AML-193 (cell line): Measurements from ENCODE around the gene CHPF.

Experiments
- DNase-seq, 2 experiments: peaks; one replicate each; lab custom pipeline; 2025; lab: John Stamatoyannopoulos, UW

CHPF gene

DNA sequence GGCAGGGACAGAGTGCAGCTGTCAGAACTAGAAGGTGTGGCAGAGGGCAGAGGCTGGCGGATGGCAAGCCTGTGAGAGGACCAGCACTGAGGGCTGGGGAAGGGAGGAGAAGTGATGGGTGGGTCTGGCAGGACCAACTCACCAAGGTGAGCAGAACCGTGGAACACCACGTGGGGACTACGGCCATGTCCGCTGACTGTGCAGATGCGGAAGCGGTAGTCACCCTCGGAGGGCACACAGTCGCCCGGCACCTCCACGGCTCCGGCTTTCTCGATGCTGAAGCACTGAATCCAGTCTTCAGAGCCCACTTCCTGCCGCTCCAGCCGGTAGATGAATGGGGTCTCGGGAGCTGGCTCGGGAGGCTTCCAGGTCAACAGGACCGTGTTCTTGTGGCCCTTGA is 23.5 kb upstream of the CHPF start:
- DNase-seq, result no peak

DNA sequence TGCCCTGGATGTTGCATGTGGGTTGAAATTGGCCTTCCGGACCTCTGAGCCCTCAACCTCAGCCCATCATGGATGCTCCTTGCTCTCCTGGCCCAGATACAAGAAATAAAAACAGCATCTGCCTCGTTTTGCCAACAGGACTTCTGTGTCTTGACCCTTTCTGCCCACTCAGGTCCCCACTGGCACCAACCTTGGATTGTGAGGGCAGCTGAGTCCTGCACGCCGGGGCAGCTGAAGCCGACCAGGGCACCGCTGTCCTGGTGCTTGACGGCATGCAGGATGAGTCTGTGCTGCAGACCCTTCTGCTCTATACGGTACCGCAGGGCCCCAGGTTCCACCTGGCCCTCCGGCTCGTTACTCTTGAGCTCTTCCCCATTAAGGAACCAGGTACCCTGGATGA is 23.0 kb upstream of the CHPF start:
- DNase-seq, result no peak

DNA sequence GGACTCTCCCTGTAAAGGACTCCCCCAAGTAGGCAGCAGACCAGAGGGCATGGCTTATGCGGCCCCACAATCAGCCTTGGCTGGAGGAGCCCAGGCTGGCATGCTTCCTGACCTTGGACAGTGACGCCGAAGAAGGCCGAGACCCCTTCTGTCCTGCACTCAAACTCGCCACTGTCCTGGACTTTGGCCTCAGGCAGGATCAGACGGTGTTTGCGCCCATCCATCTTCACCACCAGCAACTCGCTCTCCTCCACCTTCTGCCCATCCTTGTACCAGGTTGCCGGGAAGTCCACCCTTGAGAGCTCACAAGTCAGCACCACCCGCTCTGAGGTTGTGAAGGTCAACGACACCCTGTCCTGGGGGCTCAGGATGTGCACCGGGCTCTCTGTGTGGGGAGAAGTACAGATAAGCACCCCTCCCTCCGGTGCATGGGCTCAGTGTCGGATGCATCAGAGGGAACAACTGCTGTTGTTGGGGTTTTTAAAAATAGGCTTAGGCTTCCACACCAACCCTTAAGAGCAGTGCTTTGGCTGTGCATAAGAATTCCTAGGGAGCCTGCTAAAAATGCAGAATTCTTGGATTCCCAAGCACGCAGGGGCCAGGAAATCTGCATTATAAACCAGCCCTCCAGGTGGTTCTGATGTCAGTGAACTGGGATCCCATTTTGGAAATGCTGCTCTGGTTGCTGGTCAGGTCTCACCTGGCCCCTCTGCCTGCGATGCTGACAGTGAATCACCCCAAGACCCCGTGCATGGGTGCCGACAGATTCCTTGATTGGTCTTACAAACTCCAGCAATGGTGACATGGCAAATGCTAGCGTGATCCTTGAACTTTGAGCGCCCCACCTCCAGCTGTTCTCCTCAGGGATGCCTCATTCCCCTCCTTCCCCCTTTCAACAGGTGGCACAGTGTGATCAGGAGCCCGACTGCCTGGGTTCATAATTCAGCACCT is 21.8 kb upstream of the CHPF start:
- DNase-seq, result no peak

DNA sequence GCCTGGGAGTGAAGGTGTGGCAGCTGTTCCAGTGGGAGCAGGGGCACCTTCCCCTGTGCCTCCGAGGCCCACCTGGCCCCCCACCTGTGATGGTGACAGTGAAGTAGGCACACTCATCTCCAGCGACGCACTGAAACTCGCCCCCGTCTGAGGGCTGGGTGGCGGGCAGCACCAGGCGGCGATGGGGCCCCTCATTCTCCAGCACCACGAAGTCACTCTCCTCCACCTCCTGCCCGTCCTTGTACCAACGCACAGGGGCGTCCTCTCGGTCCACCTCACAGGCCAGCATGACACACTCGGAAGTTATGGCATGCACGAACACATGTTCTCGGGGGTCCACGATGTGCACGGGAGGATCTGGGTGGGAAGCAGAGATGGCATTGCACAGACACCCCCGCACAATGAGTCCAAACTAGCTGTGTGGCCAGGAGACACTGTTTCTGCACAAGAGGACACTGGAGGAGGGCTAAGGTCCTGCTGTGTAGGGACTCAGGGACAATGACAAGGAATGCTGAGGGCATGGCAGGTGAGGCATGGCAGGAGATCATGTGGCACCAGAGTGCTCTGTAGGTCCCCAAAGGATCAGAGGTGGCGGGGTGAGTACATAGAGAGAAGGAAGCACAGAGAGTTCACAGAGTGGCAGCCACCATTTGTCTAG is 19.8 kb upstream of the CHPF start:
- no peak for DNase-seq

DNA sequence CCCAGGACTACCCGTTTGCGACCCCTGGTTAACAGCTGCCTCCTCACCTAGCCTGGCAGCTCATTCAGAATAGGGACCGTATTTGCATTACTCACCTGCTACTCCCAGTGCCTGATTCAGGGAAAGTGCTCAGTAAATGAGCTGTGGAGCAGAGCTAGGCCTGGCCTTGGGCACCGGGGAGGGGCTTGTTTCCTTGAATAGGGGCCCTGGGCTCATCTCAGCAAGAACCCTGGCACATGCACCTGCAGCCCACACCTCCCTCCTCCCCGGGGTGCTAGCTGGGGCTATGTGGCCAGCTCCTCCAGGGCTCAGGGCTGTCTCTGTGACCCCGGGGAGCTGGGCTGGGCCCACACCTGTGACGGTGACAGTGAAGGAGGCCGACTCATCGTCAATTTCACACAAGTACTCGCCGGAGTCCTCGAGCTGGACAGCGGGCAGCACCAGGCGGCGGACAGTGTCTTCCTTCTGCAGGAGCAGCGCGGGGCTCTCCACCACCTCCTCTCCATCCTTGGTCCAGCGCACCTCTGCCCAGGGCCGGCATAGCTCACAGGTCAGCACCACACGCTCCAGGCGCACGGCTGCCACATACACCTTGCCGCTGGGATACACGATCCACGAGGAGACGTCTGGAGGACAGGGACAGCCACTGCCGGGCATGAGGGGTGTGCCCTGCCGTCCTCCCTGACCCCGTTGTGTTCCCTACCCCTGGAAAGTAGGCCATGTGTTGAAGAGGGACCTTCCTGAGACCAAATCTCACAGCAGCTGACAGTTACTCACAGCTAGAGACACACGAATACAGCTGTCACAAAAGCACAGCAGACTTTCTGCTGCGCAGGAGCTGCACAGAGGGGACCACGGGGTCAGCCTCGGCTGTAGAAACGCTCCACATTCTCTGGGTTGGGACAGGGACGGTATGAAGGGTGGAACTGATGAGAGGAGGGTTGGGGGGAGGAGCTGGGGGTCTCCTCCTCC is 18.7 kb upstream of the CHPF start:
- DNase-seq, result no peak

DNA sequence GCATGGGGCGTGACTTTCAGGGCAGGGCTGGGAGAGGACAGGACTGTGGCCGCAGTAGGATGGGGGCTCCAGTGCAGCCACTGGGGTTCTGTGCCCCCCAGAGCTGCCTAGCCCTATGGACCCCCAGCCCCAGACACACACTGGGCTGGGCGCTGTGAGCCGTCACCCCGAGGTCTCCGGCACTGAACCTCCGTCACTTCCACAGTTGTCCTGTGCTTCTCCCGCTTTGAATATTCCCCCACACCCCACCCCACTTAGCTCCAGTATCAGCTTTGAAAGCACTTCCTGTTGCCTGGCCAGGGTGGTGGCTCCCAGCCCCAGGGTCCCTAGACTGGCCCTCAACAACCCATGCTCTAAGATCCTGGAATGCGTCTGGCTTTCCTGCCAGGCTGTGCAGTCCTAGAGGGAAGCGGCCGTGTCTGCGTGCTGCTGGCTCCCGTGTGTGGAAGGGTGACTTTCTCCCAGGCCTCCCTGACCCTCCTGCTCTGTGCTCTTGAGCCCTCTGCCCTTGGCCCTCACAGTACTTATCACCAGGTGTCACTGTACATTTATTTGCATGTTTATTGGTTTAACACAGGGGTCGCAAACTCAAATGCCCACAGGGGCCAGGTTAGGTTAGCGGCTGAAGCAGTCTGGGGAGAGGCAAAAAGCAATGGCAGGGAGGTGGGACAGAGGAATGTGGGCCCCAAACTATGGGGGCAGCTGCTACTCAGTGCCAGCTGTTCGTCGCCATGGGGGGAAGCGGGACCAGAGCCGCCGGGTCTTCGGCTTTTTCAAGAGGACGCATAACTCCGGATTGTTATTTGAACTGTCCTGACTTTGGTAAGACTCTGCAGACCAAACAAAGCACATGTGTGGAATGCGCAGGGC is 17.8 kb upstream of the CHPF start:
- DNase-seq, result no peak

DNA sequence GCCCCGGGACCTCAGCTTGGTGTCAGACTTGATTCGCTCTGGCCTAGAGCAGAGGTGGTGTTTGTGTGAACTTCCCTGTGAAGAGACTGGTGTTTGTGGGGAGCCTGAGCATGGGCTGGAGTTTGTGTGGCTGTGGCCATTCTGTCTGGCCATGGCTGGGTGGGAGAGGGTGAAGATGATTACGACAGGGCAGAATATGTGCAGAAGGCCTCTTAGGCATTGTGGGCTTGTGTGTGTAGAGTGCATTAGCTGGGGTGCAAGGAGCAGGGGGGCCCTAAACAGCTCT is 17.2 kb upstream of the CHPF start:
- DNase-seq, result no peak

DNA sequence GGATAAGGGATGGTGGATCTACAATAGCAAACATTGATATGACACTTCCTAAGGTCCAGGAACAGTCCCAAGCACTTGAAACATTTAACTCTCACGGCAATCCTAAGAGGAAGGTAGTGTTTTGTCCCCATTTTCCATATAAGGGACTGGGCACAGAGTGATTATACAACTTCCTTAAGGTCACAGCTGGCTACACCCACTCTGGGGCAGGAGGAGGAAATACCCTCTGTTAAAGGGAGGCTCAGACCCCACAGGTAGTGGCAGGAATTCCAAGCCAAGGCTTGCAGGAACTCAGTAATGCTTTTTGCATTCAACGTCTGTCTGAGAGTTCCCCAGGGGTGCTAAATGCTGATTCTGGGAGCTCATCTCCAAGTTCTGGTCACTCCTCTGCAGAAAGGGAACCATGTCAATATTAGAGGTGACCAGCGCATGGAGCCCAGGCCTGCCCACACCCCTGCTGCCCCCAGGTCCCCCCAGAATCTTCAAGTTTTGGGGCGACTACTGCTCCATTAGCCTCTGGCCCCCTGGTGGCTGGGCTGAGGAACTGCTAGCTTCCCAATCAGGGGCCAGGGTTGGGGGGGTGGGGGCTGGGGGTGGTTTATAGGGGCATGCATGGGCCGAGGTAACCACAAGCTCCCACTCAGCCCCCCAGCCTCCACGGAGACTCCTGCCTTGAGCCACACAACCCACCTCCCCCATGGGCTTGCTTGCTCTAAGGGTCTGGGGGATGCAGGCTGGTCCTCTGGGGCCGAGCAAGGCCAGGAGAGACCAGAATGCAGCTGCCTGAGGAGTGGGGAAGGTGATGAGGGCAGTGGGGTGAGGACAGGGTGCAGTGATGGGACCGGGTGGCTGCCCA is 16.7 kb upstream of the CHPF start:
- DNase-seq, result no peak

DNA sequence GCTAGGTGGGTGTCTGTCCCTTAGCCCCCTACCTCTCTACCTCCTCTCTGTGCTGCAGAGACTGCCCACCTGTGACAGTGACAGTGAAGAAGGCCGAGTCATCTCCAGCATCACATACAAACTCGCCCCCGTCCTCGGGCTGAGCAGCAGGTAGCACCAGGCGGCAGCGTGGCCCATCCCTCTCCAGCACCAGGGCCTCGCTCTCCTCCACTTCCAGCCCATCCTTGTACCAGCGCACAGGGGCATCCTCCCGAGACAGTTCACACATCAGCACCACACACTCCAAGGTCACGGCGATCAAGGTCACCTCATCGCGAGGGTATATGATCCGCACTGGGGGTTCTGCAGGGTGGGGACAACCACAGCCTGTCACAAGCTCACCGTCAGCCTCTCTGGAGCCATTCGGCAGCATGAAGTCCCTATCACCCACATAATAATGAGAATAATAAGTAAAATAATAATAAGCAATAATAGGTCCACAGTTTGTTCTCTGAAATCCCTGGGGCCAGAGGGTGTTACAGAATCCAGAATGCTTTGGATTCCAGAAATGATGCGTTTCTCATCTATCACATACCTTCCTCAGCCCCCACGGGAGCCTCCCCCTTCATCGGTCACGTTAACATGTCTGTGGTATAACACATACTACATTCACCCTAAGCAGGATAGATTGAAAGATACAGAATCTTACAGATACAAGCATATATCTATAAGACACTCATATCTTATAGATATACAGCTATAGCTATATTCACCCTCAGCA is 15.7 kb upstream of the CHPF start:
- DNase-seq, result no peak

DNA sequence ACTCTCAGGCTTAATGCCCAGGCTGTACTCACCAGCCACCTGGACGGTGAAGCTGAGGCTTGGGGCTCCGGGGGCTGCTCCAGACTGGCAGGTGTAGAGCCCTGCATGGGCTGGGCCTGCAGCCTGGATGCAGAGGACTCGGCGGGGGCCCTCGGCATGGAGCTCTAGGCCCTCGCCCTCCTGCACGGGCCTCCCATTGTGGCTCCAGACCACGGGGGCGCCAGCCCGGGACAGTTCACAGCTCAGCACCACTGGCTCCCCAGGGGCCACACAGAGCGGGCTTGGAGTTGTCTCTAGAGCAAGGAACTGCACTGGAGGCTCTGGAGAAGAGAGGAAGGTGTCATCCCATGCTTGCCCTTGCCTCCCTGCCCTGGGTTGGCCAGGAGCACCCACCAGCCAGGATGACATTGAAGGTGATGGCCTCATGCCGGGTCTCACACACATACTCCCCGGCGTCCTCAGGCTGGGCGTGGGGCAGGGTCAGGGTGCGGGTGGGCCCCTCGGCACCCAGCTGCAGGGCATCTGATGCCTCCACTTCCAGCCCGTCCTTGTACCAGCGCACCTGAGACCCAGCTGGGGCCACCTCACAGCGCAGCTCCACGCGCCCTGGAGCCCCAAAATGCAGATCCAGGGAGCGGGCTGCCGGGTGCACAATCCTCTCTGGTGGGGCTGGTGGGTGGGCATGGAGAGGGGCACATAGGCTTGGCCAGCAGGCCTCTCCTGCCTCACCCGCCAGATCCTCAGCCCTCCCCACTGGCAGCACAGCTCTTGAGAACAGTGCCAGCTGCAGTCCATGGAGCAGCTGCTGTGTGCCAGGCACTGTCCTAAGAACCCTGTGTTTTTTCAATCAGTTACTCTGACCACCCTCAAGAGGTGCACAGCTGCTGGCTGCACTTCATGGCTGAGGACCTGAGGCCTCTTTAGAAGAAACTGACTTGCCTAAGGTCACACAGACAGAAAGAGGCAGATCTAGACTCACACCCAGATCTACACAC is 14.5 kb upstream of the CHPF start:
- no peak for DNase-seq

DNA sequence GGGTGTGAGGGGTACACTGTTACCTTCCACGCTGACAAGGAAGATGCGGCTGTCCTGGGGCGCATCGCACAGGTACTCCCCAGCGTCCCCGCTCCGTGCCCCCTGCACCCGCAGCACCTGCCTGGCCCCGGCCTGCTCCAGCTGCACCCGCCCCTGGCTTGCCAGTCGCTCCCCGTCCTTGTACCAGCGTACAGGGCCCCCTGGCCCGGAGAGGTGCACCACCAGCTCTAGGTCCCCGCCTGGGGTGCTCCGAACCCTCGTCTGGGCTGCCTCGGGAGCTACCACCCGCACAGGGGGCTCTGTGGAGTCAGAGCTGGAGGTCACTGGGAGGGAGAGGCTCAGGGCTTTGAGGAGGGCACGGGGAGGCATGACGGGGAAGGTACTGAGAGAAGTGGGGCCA is 13.7 kb upstream of the CHPF start:
- no peak for DNase-seq

DNA sequence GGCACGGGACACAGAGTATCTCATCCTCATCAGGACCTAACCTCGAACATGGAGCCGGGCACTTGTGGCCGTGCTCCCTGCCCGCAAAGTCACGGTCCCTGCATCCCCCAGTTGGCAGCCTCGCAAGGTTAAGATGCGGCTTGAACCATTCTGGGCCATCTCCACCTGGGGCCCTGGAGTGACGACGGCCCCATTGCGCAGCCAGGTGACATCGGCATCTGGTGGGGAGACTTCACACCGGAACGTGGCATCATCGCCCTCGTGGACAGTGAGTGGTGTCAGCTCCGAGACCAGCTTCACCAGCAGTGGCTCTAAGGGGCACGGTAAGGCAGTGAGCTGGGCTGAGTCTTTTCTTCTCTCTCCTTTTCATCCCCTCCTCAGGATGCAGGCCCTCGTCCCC is 12.8 kb upstream of the CHPF start:
- no peak for DNase-seq

DNA sequence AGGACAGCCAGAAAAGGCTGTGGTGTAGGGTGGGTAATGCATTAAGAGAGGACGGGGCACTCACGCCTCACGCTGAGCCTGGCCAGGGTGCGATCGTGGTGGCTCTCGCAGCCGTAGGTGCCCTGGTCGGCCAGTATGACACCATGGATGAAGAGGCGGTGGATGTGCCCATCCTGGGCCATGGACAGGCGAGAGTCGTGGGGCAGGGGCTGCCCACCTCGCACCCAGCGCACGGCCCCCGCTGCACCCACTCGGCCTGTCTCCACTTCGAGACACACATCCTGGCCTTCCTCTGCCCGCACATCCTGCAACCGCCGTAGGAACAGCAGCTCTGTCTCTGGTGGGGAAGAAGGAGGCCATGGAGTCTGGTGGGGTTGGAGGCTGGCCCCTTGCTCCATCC is 12.3 kb upstream of the CHPF start:
- no peak for DNase-seq

DNA sequence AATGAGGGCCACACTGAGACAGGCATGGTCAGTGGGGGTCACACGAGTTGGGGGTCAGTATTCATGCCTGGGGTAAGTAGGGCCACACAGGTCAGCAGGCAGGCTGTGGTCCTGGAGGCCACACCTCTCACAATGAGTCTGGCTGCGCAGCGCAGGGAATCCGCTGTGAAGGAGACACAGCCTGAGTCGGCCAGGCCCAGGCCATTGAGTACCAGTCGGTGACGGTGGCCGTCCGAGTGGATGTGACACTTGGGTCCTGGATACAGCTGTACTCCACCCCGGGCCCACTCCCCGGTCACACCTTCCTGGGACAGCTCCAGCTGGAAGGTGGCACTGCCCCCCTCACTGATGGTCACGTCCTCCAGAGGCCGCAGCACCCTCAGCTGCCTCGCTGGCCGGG is 10.7 kb upstream of the CHPF start:
- no peak for DNase-seq

DNA sequence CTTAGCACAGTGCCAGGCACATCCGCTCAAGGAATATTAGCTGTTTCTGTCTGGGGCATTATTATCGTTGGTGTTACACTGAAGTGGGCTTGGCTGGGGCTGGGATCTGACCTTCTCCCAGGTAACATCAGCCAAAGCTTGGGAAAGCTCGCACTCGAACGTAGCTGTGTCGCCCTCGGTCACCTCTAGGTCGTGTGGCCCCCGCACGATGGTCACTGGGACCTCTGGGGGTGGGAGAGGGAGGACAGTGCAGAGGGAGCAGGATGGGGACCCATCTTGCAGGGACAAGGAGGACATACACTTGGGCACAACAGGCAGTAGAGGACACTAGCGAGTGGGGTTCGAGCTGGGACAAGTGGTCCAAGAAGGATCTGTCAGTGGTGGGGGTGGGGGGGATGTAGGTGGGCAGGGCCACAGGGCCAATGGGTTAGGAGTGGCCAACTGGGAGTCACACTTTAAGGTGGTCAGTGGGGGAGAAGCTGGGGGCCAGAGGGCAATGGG is 9.9 kb upstream of the CHPF start:
- DNase-seq, result no peak

DNA sequence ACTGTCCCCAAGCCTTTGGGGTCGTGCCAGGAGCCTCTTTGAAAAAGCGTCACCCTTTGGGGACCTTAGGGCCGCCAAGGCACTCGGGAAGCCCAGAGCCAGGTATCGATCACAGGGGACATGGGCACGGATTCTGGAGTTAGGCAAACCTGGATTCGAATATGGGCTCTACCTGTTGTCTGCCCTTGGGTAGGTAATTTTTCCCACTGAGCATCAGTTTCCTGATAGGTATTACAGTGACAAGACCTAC is 9.5 kb upstream of the CHPF start:
- no peak for DNase-seq

DNA sequence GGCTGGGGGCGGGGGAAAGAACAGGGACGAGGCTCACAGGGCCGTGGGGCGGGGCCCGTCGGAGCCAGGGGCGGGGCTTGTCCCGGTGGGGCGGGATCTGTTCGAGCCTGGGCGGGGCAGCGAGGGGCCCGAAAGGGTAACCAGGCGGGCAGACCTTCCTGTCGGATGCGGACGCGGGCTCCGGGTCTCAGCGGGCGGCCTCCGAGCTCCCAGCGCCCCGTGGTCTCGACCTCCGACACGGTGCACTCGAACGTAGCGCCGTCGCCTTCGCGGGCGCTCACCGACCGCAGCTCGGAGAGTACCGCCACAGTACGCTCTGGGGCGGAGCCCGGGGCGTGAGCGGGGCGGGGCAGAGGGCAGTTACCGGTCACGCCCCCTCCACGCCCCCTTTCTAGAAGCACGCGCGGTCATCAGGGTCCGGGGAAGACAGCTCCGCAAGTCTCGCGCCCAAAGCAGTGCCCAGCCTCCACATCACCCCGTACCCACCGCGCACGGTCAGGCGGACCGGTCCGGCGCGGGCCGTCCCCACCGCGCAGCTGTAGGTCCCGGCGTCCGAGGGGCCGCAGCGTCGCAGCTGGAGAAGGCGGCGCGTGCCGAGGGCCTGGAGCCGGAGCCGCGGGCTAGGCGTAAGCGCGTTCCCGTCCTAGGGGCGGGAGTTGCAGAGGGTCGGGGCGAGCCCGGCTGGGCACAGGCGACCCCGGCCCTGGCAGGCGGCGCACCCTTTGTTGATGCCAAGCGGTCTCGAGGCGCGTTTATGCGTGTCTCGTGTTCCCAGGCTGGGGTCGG is 9.0 kb upstream of the CHPF start:
- no peak for DNase-seq
